ENCODE measurements around the gene GRM5.

GRM5 gene

GRCh38 chr11:88618327-88619070, 447.3 kb downstream of the GRM5 start:
- Histone ChIP-seq H3K4me3 (ENCODE audit: low read length) (no peak overlapping the region), H3K9ac (ENCODE audit: low read length) (no peak overlapping the region), H3K27me3 (ENCODE audit: control insufficient read depth, insufficient read depth, low read length) (no peaks in the 10 kb centered on the region), H3K4me1 (ENCODE audit: control insufficient read depth, insufficient read depth, low read length) (no peaks in the 10 kb centered on the region), H3K27ac (ENCODE audit: low read depth, low read length) (no peak overlapping the region), H3K36me3 (ENCODE audit: control insufficient read depth, insufficient read depth, low read length) (no peaks in the 10 kb centered on the region)

GRCh38 chr11:88617226-88617625, 448.6 kb downstream of the GRM5 start:
- Histone ChIP-seq H3K4me1 (ENCODE audit: control insufficient read depth, insufficient read depth, low read length) (no peaks in the 10 kb centered on the region), H3K4me3 (ENCODE audit: low read length) (no peak overlapping the region), H3K27ac (ENCODE audit: low read depth, low read length) (no peak overlapping the region), H3K27me3 (ENCODE audit: control insufficient read depth, insufficient read depth, low read length) (no peaks in the 10 kb centered on the region), H3K36me3 (ENCODE audit: control insufficient read depth, insufficient read depth, low read length) (no peaks in the 10 kb centered on the region), H3K9ac (ENCODE audit: low read length) (no peak overlapping the region)

- no peak overlapping the region for H3K4me3 ChIP-seq (ENCODE audit: low read length)
- H3K36me3 ChIP-seq (ENCODE audit: control insufficient read depth, insufficient read depth, low read length) = no peaks in the 10 kb centered on the region
- no peak overlapping the region for H3K9ac ChIP-seq (ENCODE audit: low read length)
- H3K27ac ChIP-seq (ENCODE audit: low read depth, low read length) = no peak overlapping the region
- no peaks in the 10 kb centered on the region for H3K27me3 ChIP-seq (ENCODE audit: control insufficient read depth, insufficient read depth, low read length)
- no peaks in the 10 kb centered on the region for H3K4me1 ChIP-seq (ENCODE audit: control insufficient read depth, insufficient read depth, low read length)
Measured at GRCh38 chr11:88604260-88604659, 461.5 kb downstream of the GRM5 start.

GRCh38 chr11:88603091-88603867, 462.5 kb downstream of the GRM5 start:
- H3K27ac ChIP-seq (ENCODE audit: low read depth, low read length) = no peak overlapping the region
- no peak overlapping the region for H3K4me3 ChIP-seq (ENCODE audit: low read length)

GRCh38 chr11:88597387-88597786, 468.4 kb downstream of the GRM5 start:
- Histone ChIP-seq H3K4me3 (ENCODE audit: low read length) (no peak overlapping the region), H3K9ac (ENCODE audit: low read length) (no peak overlapping the region), H3K4me1 (ENCODE audit: control insufficient read depth, insufficient read depth, low read length) (no peaks in the 10 kb centered on the region), H3K36me3 (ENCODE audit: control insufficient read depth, insufficient read depth, low read length) (no peaks in the 10 kb centered on the region), H3K27ac (ENCODE audit: low read depth, low read length) (no peak overlapping the region), H3K27me3 (ENCODE audit: control insufficient read depth, insufficient read depth, low read length) (no peaks in the 10 kb centered on the region)

More at GRCh38 chr11:88603091-88603867, 462.5 kb downstream of the GRM5 start:
- H3K9ac ChIP-seq (ENCODE audit: low read length) = no peak overlapping the region
- H3K36me3 ChIP-seq (ENCODE audit: control insufficient read depth, insufficient read depth, low read length) = no peaks in the 10 kb centered on the region
- no peaks in the 10 kb centered on the region for H3K4me1 ChIP-seq (ENCODE audit: control insufficient read depth, insufficient read depth, low read length)
- H3K27me3 ChIP-seq (ENCODE audit: control insufficient read depth, insufficient read depth, low read length) = no peaks in the 10 kb centered on the region

- Histone ChIP-seq H3K27ac (ENCODE audit: low read depth, low read length) (no peak overlapping the region), H3K36me3 (ENCODE audit: control insufficient read depth, insufficient read depth, low read length) (no peaks in the 10 kb centered on the region), H3K9ac (ENCODE audit: low read length) (no peak overlapping the region), H3K4me1 (ENCODE audit: control insufficient read depth, insufficient read depth, low read length) (no peaks in the 10 kb centered on the region), H3K4me3 (ENCODE audit: low read length) (no peak overlapping the region), H3K27me3 (ENCODE audit: control insufficient read depth, insufficient read depth, low read length) (no peaks in the 10 kb centered on the region)
Measured at GRCh38 chr11:88596786-88597185, 469.0 kb downstream of the GRM5 start.

- H3K27ac ChIP-seq (ENCODE audit: low read depth, low read length) = no peak overlapping the region
- no peak overlapping the region for H3K9ac ChIP-seq (ENCODE audit: low read length)
- H3K4me1 ChIP-seq (ENCODE audit: control insufficient read depth, insufficient read depth, low read length) = no peaks in the 10 kb centered on the region
- H3K4me3 ChIP-seq (ENCODE audit: low read length) = no peak overlapping the region
- H3K36me3 ChIP-seq (ENCODE audit: control insufficient read depth, insufficient read depth, low read length) = no peaks in the 10 kb centered on the region
- no peaks in the 10 kb centered on the region for H3K27me3 ChIP-seq (ENCODE audit: control insufficient read depth, insufficient read depth, low read length)
Measured at GRCh38 chr11:88594274-88594950, 471.4 kb downstream of the GRM5 start.

GRCh38 chr11:88590361-88590760, 475.4 kb downstream of the GRM5 start:
- Histone ChIP-seq H3K27ac (ENCODE audit: low read depth, low read length) (no peak overlapping the region), H3K27me3 (ENCODE audit: control insufficient read depth, insufficient read depth, low read length) (no peaks in the 10 kb centered on the region), H3K36me3 (ENCODE audit: control insufficient read depth, insufficient read depth, low read length) (no peaks in the 10 kb centered on the region), H3K4me1 (ENCODE audit: control insufficient read depth, insufficient read depth, low read length) (no peaks in the 10 kb centered on the region), H3K4me3 (ENCODE audit: low read length) (no peak overlapping the region), H3K9ac (ENCODE audit: low read length) (no peak overlapping the region)

GRCh38 chr11:88583251-88583650, 482.5 kb downstream of the GRM5 start:
- no peaks in the 10 kb centered on the region for H3K27me3 ChIP-seq (ENCODE audit: control insufficient read depth, insufficient read depth, low read length)
- H3K4me3 ChIP-seq (ENCODE audit: low read length) = no peak overlapping the region
- no peak overlapping the region for H3K27ac ChIP-seq (ENCODE audit: low read depth, low read length)
- H3K4me1 ChIP-seq (ENCODE audit: control insufficient read depth, insufficient read depth, low read length) = no peaks in the 10 kb centered on the region
- H3K9ac ChIP-seq (ENCODE audit: low read length) = no peak overlapping the region
- H3K36me3 ChIP-seq (ENCODE audit: control insufficient read depth, insufficient read depth, low read length) = no peaks in the 10 kb centered on the region

GRCh38 chr11:88579466-88579865, 486.3 kb downstream of the GRM5 start:
- Histone ChIP-seq H3K4me1 (ENCODE audit: control insufficient read depth, insufficient read depth, low read length) (no peaks in the 10 kb centered on the region), H3K27ac (ENCODE audit: low read depth, low read length) (no peak overlapping the region), H3K9ac (ENCODE audit: low read length) (no peak overlapping the region)

GRCh38 chr11:88576741-88577140, 489.0 kb downstream of the GRM5 start:
- no peak overlapping the region for H3K4me3 ChIP-seq (ENCODE audit: low read length)
- no peaks in the 10 kb centered on the region for H3K4me1 ChIP-seq (ENCODE audit: control insufficient read depth, insufficient read depth, low read length)
- no peak overlapping the region for H3K9ac ChIP-seq (ENCODE audit: low read length)
- no peaks in the 10 kb centered on the region for H3K27me3 ChIP-seq (ENCODE audit: control insufficient read depth, insufficient read depth, low read length)
- no peak overlapping the region for H3K27ac ChIP-seq (ENCODE audit: low read depth, low read length)
- no peaks in the 10 kb centered on the region for H3K36me3 ChIP-seq (ENCODE audit: control insufficient read depth, insufficient read depth, low read length)

More at GRCh38 chr11:88579466-88579865, 486.3 kb downstream of the GRM5 start:
- Histone ChIP-seq H3K36me3 (ENCODE audit: control insufficient read depth, insufficient read depth, low read length) (no peaks in the 10 kb centered on the region), H3K27me3 (ENCODE audit: control insufficient read depth, insufficient read depth, low read length) (no peaks in the 10 kb centered on the region), H3K4me3 (ENCODE audit: low read length) (no peak overlapping the region)

- no peak overlapping the region for H3K9ac ChIP-seq (ENCODE audit: low read length)
- no peaks in the 10 kb centered on the region for H3K36me3 ChIP-seq (ENCODE audit: control insufficient read depth, insufficient read depth, low read length)
- no peak overlapping the region for H3K27ac ChIP-seq (ENCODE audit: low read depth, low read length)
- no peak overlapping the region for H3K4me3 ChIP-seq (ENCODE audit: low read length)
- no peaks in the 10 kb centered on the region for H3K4me1 ChIP-seq (ENCODE audit: control insufficient read depth, insufficient read depth, low read length)
- no peaks in the 10 kb centered on the region for H3K27me3 ChIP-seq (ENCODE audit: control insufficient read depth, insufficient read depth, low read length)
Measured at GRCh38 chr11:88575916-88576315, 489.9 kb downstream of the GRM5 start.

Measured in rectal smooth muscle tissue (tissue), 1 donor.